WI38 (cell line): ENCODE data around the gene GMDS.

Experiments used
- H3K4me3 ChIP-seq: 2 replicates; pipeline ENCODE4 v1.5.1; 2011; ENCODE audit warnings: low read depth, mild to moderate bottlenecking, control low read depth, low read length
- CTCF ChIP-seq: IDR thresholded peaks from 2 replicates; pipeline ENCODE4 v1.5.1; 2012; ENCODE audit warnings: low read depth, mild to moderate bottlenecking, control low read depth, low read length

Gene GMDS

GRCh38 chr6:2181567-2181966 lies 63.8 kb downstream of the GMDS start:
- TF ChIP-seq CTCF, result no peak

GRCh38 chr6:2179950-2180349 lies 65.5 kb downstream of the GMDS start:
- TF ChIP-seq CTCF, result no peak

More at GRCh38 chr6:2181567-2181966, 63.8 kb downstream of the GMDS start:
- no peak overlapping the region for H3K4me3 ChIP-seq

GRCh38 chr6:2179241-2179640 lies 66.2 kb downstream of the GMDS start:
- no peak for TF ChIP-seq CTCF
- no peak overlapping the region for H3K4me3 ChIP-seq

More at GRCh38 chr6:2179950-2180349, 65.5 kb downstream of the GMDS start:
- H3K4me3 ChIP-seq, result no peak overlapping the region

- no peak for TF ChIP-seq CTCF
Measured at GRCh38 chr6:2178125-2178524, 67.3 kb downstream of the GMDS start.

GRCh38 chr6:2175825-2176224 lies 69.6 kb downstream of the GMDS start:
- no peak overlapping the region for H3K4me3 ChIP-seq
- no peak for TF ChIP-seq CTCF

More at GRCh38 chr6:2178125-2178524, 67.3 kb downstream of the GMDS start:
- H3K4me3 ChIP-seq, result no peak overlapping the region

- no peak overlapping the region for H3K4me3 ChIP-seq
- no peak for TF ChIP-seq CTCF
Measured at GRCh38 chr6:2173203-2173961, 72.0 kb downstream of the GMDS start.

- TF ChIP-seq CTCF, result no peak
- H3K4me3 ChIP-seq, result no peak overlapping the region
Measured at GRCh38 chr6:2171728-2172127, 73.7 kb downstream of the GMDS start.
